Neural cell (in vitro differentiated cells): ENCODE results near the gene EFCAB6.

Experiments
- CTCF ChIP-seq: fragments of 450-650 bp; IDR thresholded peaks from 2 replicates; pipeline ENCODE4 v1.5.1; 2014; ENCODE audit warnings: antibody characterized with exemption, mild to moderate bottlenecking, moderate library complexity; ENCODE audit not compliant: poor library complexity, severe bottlenecking
- EP300 ChIP-seq: fragments of 450-650 bp; conservative IDR thresholded peaks from 2 replicates; pipeline ENCODE4 v1.6.1; 2014; ENCODE audit warnings: antibody characterized with exemption, mild to moderate bottlenecking, moderate library complexity; ENCODE audit not compliant: poor library complexity, severe bottlenecking
- EZH2 ChIP-seq: fragments of 200-600, 300-800 bp; shearing (Covaris generic), sonication (generic); IDR thresholded peaks from 2 replicates; pipeline ENCODE4 v1.6.1; 2014; ENCODE audit warnings: antibody characterized with exemption, low read length, borderline replicate concordance, mild to moderate bottlenecking; ENCODE audit not compliant: insufficient read depth, poor library complexity, severe bottlenecking
- MXI1 ChIP-seq: fragments of 450-650 bp; conservative IDR thresholded peaks from 2 replicates; pipeline ENCODE4 v1.6.1; 2014; ENCODE audit warnings: antibody characterized with exemption, mild to moderate bottlenecking; ENCODE audit not compliant: poor library complexity, severe bottlenecking
- POLR2AphosphoS5 ChIP-seq: IDR thresholded peaks from 2 replicates; pipeline ENCODE4 v1.6.1; 2012
- REST ChIP-seq: IDR thresholded peaks from 2 replicates; pipeline ENCODE4 v1.6.1; 2012; ENCODE audit warnings: borderline replicate concordance

DNA sequence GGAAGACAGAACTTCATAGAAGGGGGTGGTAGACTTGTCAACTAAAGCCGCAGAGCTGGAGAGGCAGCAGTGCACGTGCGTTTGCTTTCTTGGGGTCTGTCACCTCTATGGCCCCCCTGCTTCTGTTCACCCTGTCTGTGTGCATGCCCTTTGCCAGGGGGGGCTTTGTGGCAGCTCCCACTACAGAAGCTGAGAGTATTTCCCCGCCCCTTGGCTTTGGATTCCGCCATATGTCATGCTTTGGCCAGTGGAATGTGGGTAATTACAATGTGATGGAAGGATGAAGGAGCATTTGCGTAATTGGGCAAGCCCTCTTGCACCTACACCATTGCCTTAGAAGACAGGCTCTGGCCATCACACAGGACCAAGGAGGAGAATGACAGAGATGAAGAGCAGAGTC lies 247.2 kb downstream of the EFCAB6 start:
- TF ChIP-seq CTCF = no peak
- TF ChIP-seq EP300 = no peak
- no peak for TF ChIP-seq REST
- no peak for TF ChIP-seq MXI1
- TF ChIP-seq POLR2AphosphoS5 = no peak
- no peak for TF ChIP-seq EZH2
